ENCODE measurements around the gene ARHGDIA. TPM values are rescaled to one million over a fixed set of nuclear protein-coding genes. Genes with fewer than 3 reads are reported as not detected.

The ARHGDIA gene
- total RNA-seq, 1 experiment from 2014 or later: 247 TPM

GRCh38 chr17:81831563-81831956 lies 39.6 kb downstream of the ARHGDIA start (continued):
- TF ChIP-seq ZNF281 (CRISPR knock-in tag; IDR thresholded peaks at IDR 0.05) (no peak), SMAD4 (CRISPR knock-in tag; IDR thresholded peaks at IDR 0.05) (no peak), HMGA2 (CRISPR knock-in tag; IDR thresholded peaks at IDR 0.05) (no peak), MAX (CRISPR knock-in tag; IDR thresholded peaks at IDR 0.05) (no peak), ZNF423 (CRISPR knock-in tag; IDR thresholded peaks at IDR 0.05) (no peak), STAT6 (CRISPR knock-in tag; conservative IDR thresholded peaks at IDR 0.05; ENCODE audit: low read depth) (no peak), PRDM15 (CRISPR knock-in tag; IDR thresholded peaks at IDR 0.05) (no peak), USF1 (CRISPR knock-in tag; IDR thresholded peaks at IDR 0.05) (no peak), IRF2 (CRISPR knock-in tag; IDR thresholded peaks at IDR 0.05; ENCODE audit: borderline replicate concordance, low read depth) (no peak)

- Mint-ChIP-seq H3K4me1 (peaks cover 17% of the 10 kb centered on the region), H3K27me3 (ENCODE audit: low read depth) (no peaks in the 10 kb centered on the region), H3K9me3 (no peaks in the 10 kb centered on the region), H3K4me3 (no peak overlapping the region), H3K36me3 (no peaks in the 10 kb centered on the region), H3K27ac (0 out of 2 replicates have a peak overlapping the region, but pooled peaks have one; percentile 36)
- CTCF ChIA-PET: no interaction called here
- ATAC-seq (no peak), DNase-seq (ENCODE audit: low spot score) (no peak)
- POLR2A ChIA-PET: no interaction called here
- TF ChIP-seq MAX (CRISPR knock-in tag; IDR thresholded peaks at IDR 0.05) (no peak), OVOL2 (CRISPR knock-in tag; IDR thresholded peaks at IDR 0.05; ENCODE audit: borderline replicate concordance) (no peak), ZNF121 (CRISPR knock-in tag; IDR thresholded peaks at IDR 0.05) (no peak), ZNF671 (CRISPR knock-in tag; IDR thresholded peaks at IDR 0.05) (no peak), E2F1 (CRISPR knock-in tag; IDR thresholded peaks at IDR 0.05) (no peak), ZNF232 (CRISPR knock-in tag; IDR thresholded peaks at IDR 0.05) (no peak), TEAD4 (CRISPR knock-in tag; IDR thresholded peaks at IDR 0.05) (no peak), ATF6 (CRISPR knock-in tag; IDR thresholded peaks at IDR 0.05) (no peak), ZBTB21 (CRISPR knock-in tag; IDR thresholded peaks at IDR 0.05; ENCODE audit: borderline replicate concordance) (no peak), EMX1 (CRISPR knock-in tag; IDR thresholded peaks at IDR 0.05) (no peak), GTF2I (CRISPR knock-in tag; conservative IDR thresholded peaks at IDR 0.05) (no peak), ZNF425 (CRISPR knock-in tag; conservative IDR thresholded peaks at IDR 0.05) (no peak), ELF4 (CRISPR knock-in tag; IDR thresholded peaks at IDR 0.05; ENCODE audit: low read depth) (no peak), ATF1 (CRISPR knock-in tag; IDR thresholded peaks at IDR 0.05) (no peak)
These were observed 41.3 kb downstream of the ARHGDIA start for GRCh38 chr17:81829858-81830257.
